Measurements from ENCODE around the gene E2F2. TPM values are rescaled to one million over a fixed set of nuclear protein-coding genes. Genes with fewer than 3 reads are reported as not detected.
A peak's percentile ranks its signal among the peaks of the same experiment; 100 is the strongest.

E2F2 gene
- total RNA-seq, 1 experiment from 2014 or later, result 5.1 TPM

- H3K4me1 Mint-ChIP-seq, result peaks cover 20 to 28% of the 10 kb centered on the region in 2 experiments
- peak overlapping the region in 1 of 3 experiments; percentile 50; a peak in 3 of 7 replicates for H3K27ac Mint-ChIP-seq
- Histone ChIP-seq H4K91ac (ENCODE audit: insufficient read length, low read depth, low read length) (no peak overlapping the region), H3K9me3 (ENCODE audit: control insufficient read depth, low read depth, low read length) (no peaks in the 10 kb centered on the region), H3K4me2 (ENCODE audit: insufficient read depth, insufficient read length, low read length) (peak overlapping the region; percentile 65), H2BK20ac (ENCODE audit: low read depth, low read length, poor library complexity, severe bottlenecking) (no peak overlapping the region), H4K8ac (replicated peaks; ENCODE audit: insufficient read length, low read depth, low read length) (no peak overlapping the region), H4K20me1 (ENCODE audit: control insufficient read depth, insufficient read depth, insufficient read length) (no peaks in the 10 kb centered on the region), H3K27me3 (ENCODE audit: insufficient read depth, low read length) (no peaks in the 10 kb centered on the region), H3T11ph (ENCODE audit: low read length) (no peak overlapping the region), H3K14ac (ENCODE audit: insufficient read depth, low read length) (peak overlapping the region; percentile 26; the same call in 1 of the 2 replicates), H3K23ac (ENCODE audit: insufficient read length, low read depth, low read length) (no peak overlapping the region), H3K23me2 (ENCODE audit: insufficient read length, low read depth, low read length, poor library complexity, severe bottlenecking) (peaks cover 13% of the 10 kb centered on the region), H2AK5ac (ENCODE audit: insufficient read length, low read length) (no peak overlapping the region), H2AFZ (ENCODE audit: low read length) (peak overlapping the region; percentile 17), H2BK15ac (ENCODE audit: low read depth, low read length) (no peak overlapping the region), H2BK120ac (ENCODE audit: low read depth, low read length, poor library complexity, severe bottlenecking) (no peak overlapping the region), H3K4ac (ENCODE audit: low read depth, low read length) (no peak overlapping the region), H3K18ac (ENCODE audit: insufficient read length, low read depth, low read length) (peak overlapping the region; percentile 18), H3K9ac (ENCODE audit: extremely low read depth, insufficient read length, low read length) (no peak overlapping the region), H3K79me1 (ENCODE audit: insufficient read depth, low read depth, low read length, poor library complexity, severe bottlenecking) (no peaks in the 10 kb centered on the region), H2BK12ac (ENCODE audit: insufficient read length, low read depth, low read length) (no peak overlapping the region), H3K56ac (ENCODE audit: insufficient read length, low read depth, low read length) (no peak overlapping the region), H4K5ac (ENCODE audit: insufficient read length, low read depth, low read length) (no peak overlapping the region), H3K4me1 (ENCODE audit: insufficient read depth, low read length) (no peaks in the 10 kb centered on the region; the same call in 1 of the 2 replicates), H3K79me2 (ENCODE audit: insufficient read depth, low read length) (peaks cover 9% of the 10 kb centered on the region; the same call in 1 of the 2 replicates), H3K27ac (ENCODE audit: insufficient read length, low read depth, low read length) (no peak overlapping the region), H2BK5ac (ENCODE audit: insufficient read length, low read length) (no peak overlapping the region)
- H3K4me3 Mint-ChIP-seq, result peak overlapping the region; percentile 86
- peaks cover 60% of the 10 kb centered on the region for H3K27me3 Mint-ChIP-seq (ENCODE audit: low read depth)
- no CpG with 5 or more reads among the region's 7 CpGs for WGBS (ENCODE audit: extremely low coverage, insufficient read length, low lambda C conversion rate)
- H3K9me3 Mint-ChIP-seq, result no peaks in the 10 kb centered on the region
- TF ChIP-seq, protein P1, sequence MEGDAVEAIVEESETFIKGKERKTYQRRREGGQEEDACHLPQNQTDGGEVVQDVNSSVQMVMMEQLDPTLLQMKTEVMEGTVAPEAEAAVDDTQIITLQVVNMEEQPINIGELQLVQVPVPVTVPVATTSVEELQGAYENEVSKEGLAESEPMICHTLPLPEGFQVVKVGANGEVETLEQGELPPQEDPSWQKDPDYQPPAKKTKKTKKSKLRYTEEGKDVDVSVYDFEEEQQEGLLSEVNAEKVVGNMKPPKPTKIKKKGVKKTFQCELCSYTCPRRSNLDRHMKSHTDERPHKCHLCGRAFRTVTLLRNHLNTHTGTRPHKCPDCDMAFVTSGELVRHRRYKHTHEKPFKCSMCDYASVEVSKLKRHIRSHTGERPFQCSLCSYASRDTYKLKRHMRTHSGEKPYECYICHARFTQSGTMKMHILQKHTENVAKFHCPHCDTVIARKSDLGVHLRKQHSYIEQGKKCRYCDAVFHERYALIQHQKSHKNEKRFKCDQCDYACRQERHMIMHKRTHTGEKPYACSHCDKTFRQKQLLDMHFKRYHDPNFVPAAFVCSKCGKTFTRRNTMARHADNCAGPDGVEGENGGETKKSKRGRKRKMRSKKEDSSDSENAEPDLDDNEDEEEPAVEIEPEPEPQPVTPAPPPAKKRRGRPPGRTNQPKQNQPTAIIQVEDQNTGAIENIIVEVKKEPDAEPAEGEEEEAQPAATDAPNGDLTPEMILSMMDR (conservative IDR thresholded peaks at IDR 0.05), result no peak
- H3K36me3 Mint-ChIP-seq (ENCODE audit: insufficient read depth in 1 of 3, low read depth in 3 of 3), result no peaks in the 10 kb centered on the region; a peak in 1 of 7 replicates
- DNase-seq, result no peak
Measured at GRCh38 chr1:23485002-23485332, 46.1 kb downstream of the E2F2 start.
